GM23338 (cell line): ENCODE data around the gene NFIA. TPM values are rescaled to one million over a fixed set of nuclear protein-coding genes. Genes with fewer than 3 reads are reported as not detected.

Experiments
- ATAC-seq: fragments of 200-7000 bp; cut with Tn5 transposase; 3 replicates; pipeline ENCODE4 v1.9.1; 2020
- DNase-seq: peaks from one replicate; pipeline ENCODE4 v3.0.0-alpha.2; 2015; ENCODE audit warnings: low spot score
- H2AFZ ChIP-seq: fragments of 200-600 bp; sonication (generic); 2 replicates; pipeline ENCODE4 v1.8.0; 2016; ENCODE audit warnings: antibody characterized with exemption, mild to moderate bottlenecking, moderate library complexity
- H3F3A ChIP-seq: fragments of 200-600 bp; sonication (generic); replicated peaks from 2 replicates; pipeline ENCODE4 v1.8.0; 2017; ENCODE audit warnings: antibody characterized with exemption, mixed run types, low read depth
- H3K27ac ChIP-seq: fragments of 200-600 bp; sonication (generic); 2 replicates; pipeline ENCODE4 v1.6.1; 2016; ENCODE audit warnings: low read depth
- H3K27me3 ChIP-seq: fragments of 200-600 bp; sonication (generic); 2 replicates; pipeline ENCODE4 v1.8.0; 2016; ENCODE audit warnings: mild to moderate bottlenecking, mixed run types, moderate library complexity; ENCODE audit not compliant: insufficient read depth
- H3K36me3 ChIP-seq: fragments of 200-600 bp; sonication (generic); 2 replicates; pipeline ENCODE4 v1.8.0; 2016; ENCODE audit warnings: mild to moderate bottlenecking; ENCODE audit not compliant: insufficient read depth
- H3K4me1 ChIP-seq: fragments of 200-600 bp; sonication (generic); 2 replicates; pipeline ENCODE4 v1.8.0; 2016; ENCODE audit warnings: mild to moderate bottlenecking, moderate library complexity; ENCODE audit not compliant: insufficient read depth
- H3K4me2 ChIP-seq: fragments of 200-600 bp; sonication (generic); 2 replicates; pipeline ENCODE4 v1.7.1; 2017; ENCODE audit warnings: mixed run types
- H3K4me3 ChIP-seq: fragments of 200-600 bp; sonication (generic); 2 replicates; pipeline ENCODE4 v1.6.1; 2016; ENCODE audit warnings: mixed run types
- H3K79me2 ChIP-seq: fragments of 200-600 bp; sonication (generic); replicated peaks from 2 replicates; pipeline ENCODE4 v1.8.0; 2017; ENCODE audit warnings: mild to moderate bottlenecking; ENCODE audit not compliant: insufficient read depth
- H3K9me2 ChIP-seq: fragments of 200-600 bp; sonication (generic); 2 replicates; pipeline ENCODE4 v1.8.0; 2017; ENCODE audit not compliant: insufficient read depth
- H4K20me1 ChIP-seq: fragments of 200-600 bp; sonication (generic); replicated peaks from 2 replicates; pipeline ENCODE4 v1.8.0; 2017; ENCODE audit warnings: mild to moderate bottlenecking; ENCODE audit not compliant: insufficient read depth
- H3K27ac Mint-ChIP-seq: 2 replicates; pipeline ENCODE4 v1.8.0; 2020; ENCODE audit warnings: inconsistent platforms, mild to moderate bottlenecking, moderate library complexity, mixed read lengths
- H3K27me3 Mint-ChIP-seq: 3 replicates; pipeline ENCODE4 v1.8.0; 2022; ENCODE audit warnings: low read depth, mild to moderate bottlenecking, moderate library complexity, mixed read lengths, inconsistent platforms; ENCODE audit not compliant: insufficient read depth, poor library complexity
- H3K36me3 Mint-ChIP-seq: 3 replicates; pipeline ENCODE4 v1.8.0; 2021; ENCODE audit warnings: low read depth, mild to moderate bottlenecking, inconsistent platforms, moderate library complexity, mixed read lengths
- H3K4me1 Mint-ChIP-seq: 3 replicates; pipeline ENCODE4 v1.8.0; 2020; ENCODE audit warnings: mild to moderate bottlenecking, inconsistent platforms, mixed read lengths
- H3K4me3 Mint-ChIP-seq: 3 replicates; pipeline ENCODE4 v1.8.0; 2021; ENCODE audit warnings: moderate library complexity, mild to moderate bottlenecking, inconsistent platforms, mixed read lengths
- H3K9me3 Mint-ChIP-seq: 3 replicates; pipeline ENCODE4 v1.8.0; 2020; ENCODE audit warnings: moderate library complexity, mild to moderate bottlenecking, inconsistent platforms, mixed read lengths
- CREB1 ChIP-seq: fragments of 250-450 bp; sonication (Bioruptor Pico); IDR thresholded peaks from 2 replicates; pipeline ENCODE4 v1.5.0; 2020; ENCODE audit warnings: low read depth, mild to moderate bottlenecking, moderate library complexity
- EZH2 ChIP-seq: fragments of 200-600 bp; sonication (generic); IDR thresholded peaks from one replicate; pipeline ENCODE4 v1.8.0; 2017; ENCODE audit warnings: antibody characterized with exemption, mild to moderate bottlenecking, low read depth; ENCODE audit not compliant: unreplicated experiment
- EZH2phosphoT487 ChIP-seq: fragments of 200-600 bp; sonication (generic); IDR thresholded peaks from one replicate; pipeline ENCODE4 v1.8.1; 2018; ENCODE audit warnings: antibody characterized with exemption; ENCODE audit not compliant: unreplicated experiment
- JUNB ChIP-seq: IDR thresholded peaks from one replicate; pipeline ENCODE4 v1.6.1; 2016; ENCODE audit warnings: antibody characterized with exemption; ENCODE audit not compliant: unreplicated experiment
- NANOG ChIP-seq: IDR thresholded peaks from 2 replicates; pipeline ENCODE4 v1.6.1; 2016; ENCODE audit warnings: antibody characterized with exemption, borderline replicate concordance
- POLR2AphosphoS5 ChIP-seq: IDR thresholded peaks from 2 replicates; pipeline ENCODE4 v1.6.1; 2016; ENCODE audit warnings: antibody characterized with exemption, low read depth
- STAT1 ChIP-seq: IDR thresholded peaks from one replicate; pipeline ENCODE4 v1.6.1; 2016; ENCODE audit warnings: antibody characterized with exemption; ENCODE audit not compliant: unreplicated experiment
- ZNF114 ChIP-seq: fragments of 250-450 bp; sonication (Bioruptor Pico); IDR thresholded peaks from 2 replicates; pipeline ENCODE4 v1.5.0; 2020; ENCODE audit warnings: mild to moderate bottlenecking, moderate library complexity
- ZNF331 ChIP-seq: fragments of 250-450 bp; sonication (Bioruptor Pico); IDR thresholded peaks from 2 replicates; pipeline ENCODE4 v1.5.0; 2020; ENCODE audit warnings: low read depth, mild to moderate bottlenecking, moderate library complexity
- polyA plus RNA-seq: library from polyadenylated mRNA; unstranded; fragments of >200 nt; fragmentation: Nextera tagmentation; extraction: Ambion mirVana; gene quantifications from 2 replicates; pipeline ENCODE4 v1.2.1, GENCODE V29; 2016
- total RNA-seq: library from RNA; depleted of rRNA; stranded (reverse); fragments of >200 nt; shearing (Covaris generic); gene quantifications from 2 replicates; pipeline ENCODE4 v1.2.3, GENCODE V29; 2014
- TF ChIP-seq, protein P1 (sequence below): IDR thresholded peaks from 2 replicates; pipeline ENCODE4 v1.6.1; 2016; ENCODE audit warnings: antibody characterized with exemption
- TF ChIP-seq, protein P2 (sequence below): IDR thresholded peaks from one replicate; pipeline ENCODE4 v1.6.1; 2018; ENCODE audit warnings: antibody characterized with exemption; ENCODE audit not compliant: unreplicated experiment
- TF ChIP-seq, protein P3 (sequence below): fragments of 250-450 bp; sonication (Bioruptor Pico); IDR thresholded peaks from 2 replicates; pipeline ENCODE4 v1.5.0; 2020; ENCODE audit warnings: mild to moderate bottlenecking, moderate library complexity

NFIA gene
- total and polyA plus RNA-seq, 2 experiments from 2014 or later: 0.97 to 2.3 TPM

DNA sequence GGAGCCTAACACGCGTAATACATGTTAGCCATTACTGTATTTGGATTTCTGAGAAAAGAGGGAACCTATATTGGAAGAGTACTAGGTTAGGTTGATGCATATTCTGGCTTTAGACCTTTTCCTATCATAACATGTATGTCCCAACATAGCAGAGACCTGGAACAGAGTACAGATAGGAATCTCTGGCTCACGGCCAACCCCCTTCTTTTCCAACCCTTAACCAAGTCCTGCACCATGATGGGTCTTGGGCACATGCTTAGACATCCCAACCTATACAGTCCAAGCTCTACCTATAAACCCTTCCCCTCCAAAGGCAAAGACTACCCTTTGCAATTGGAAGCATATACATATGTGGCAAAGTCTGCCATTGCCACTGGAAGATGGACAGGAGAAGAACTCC, 414.7 kb downstream of the NFIA start:
- Histone ChIP-seq H3K9me2 (0 out of 2 replicates have a peak, but pooled peaks cover 3% of the 10 kb centered on the region), H3K79me2 (no peaks in the 10 kb centered on the region), H3K4me2 (no peak overlapping the region), H3F3A (no peaks in the 10 kb centered on the region), H3K4me1 (no peaks in the 10 kb centered on the region), H3K27me3 (no peaks in the 10 kb centered on the region), H2AFZ (no peak overlapping the region), H3K4me3 (no peak overlapping the region), H4K20me1 (no peaks in the 10 kb centered on the region), H3K36me3 (no peaks in the 10 kb centered on the region), H3K27ac (no peak overlapping the region)
- H3K36me3 Mint-ChIP-seq: no peaks in the 10 kb centered on the region
- ATAC-seq (no peak), DNase-seq (no peak)
- no peak overlapping the region for H3K27ac Mint-ChIP-seq
- H3K9me3 Mint-ChIP-seq: no peaks in the 10 kb centered on the region
- peaks cover 2% of the 10 kb centered on the region for H3K27me3 Mint-ChIP-seq
- no peaks in the 10 kb centered on the region; the same call in 2 of the 3 replicates for H3K4me1 Mint-ChIP-seq
- H3K4me3 Mint-ChIP-seq: no peak overlapping the region
- TF ChIP-seq EZH2phosphoT487 (no peak), NANOG (no peak), EZH2 (no peak), POLR2AphosphoS5 (no peak), CREB1 (CRISPR knock-in tag) (no peak), JUNB (no peak), ZNF114 (CRISPR knock-in tag) (no peak), STAT1 (no peak), ZNF331 (no peak)
- TF ChIP-seq, protein P1, sequence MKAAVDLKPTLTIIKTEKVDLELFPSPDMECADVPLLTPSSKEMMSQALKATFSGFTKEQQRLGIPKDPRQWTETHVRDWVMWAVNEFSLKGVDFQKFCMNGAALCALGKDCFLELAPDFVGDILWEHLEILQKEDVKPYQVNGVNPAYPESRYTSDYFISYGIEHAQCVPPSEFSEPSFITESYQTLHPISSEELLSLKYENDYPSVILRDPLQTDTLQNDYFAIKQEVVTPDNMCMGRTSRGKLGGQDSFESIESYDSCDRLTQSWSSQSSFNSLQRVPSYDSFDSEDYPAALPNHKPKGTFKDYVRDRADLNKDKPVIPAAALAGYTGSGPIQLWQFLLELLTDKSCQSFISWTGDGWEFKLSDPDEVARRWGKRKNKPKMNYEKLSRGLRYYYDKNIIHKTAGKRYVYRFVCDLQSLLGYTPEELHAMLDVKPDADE: no peak
- TF ChIP-seq, protein P2, sequence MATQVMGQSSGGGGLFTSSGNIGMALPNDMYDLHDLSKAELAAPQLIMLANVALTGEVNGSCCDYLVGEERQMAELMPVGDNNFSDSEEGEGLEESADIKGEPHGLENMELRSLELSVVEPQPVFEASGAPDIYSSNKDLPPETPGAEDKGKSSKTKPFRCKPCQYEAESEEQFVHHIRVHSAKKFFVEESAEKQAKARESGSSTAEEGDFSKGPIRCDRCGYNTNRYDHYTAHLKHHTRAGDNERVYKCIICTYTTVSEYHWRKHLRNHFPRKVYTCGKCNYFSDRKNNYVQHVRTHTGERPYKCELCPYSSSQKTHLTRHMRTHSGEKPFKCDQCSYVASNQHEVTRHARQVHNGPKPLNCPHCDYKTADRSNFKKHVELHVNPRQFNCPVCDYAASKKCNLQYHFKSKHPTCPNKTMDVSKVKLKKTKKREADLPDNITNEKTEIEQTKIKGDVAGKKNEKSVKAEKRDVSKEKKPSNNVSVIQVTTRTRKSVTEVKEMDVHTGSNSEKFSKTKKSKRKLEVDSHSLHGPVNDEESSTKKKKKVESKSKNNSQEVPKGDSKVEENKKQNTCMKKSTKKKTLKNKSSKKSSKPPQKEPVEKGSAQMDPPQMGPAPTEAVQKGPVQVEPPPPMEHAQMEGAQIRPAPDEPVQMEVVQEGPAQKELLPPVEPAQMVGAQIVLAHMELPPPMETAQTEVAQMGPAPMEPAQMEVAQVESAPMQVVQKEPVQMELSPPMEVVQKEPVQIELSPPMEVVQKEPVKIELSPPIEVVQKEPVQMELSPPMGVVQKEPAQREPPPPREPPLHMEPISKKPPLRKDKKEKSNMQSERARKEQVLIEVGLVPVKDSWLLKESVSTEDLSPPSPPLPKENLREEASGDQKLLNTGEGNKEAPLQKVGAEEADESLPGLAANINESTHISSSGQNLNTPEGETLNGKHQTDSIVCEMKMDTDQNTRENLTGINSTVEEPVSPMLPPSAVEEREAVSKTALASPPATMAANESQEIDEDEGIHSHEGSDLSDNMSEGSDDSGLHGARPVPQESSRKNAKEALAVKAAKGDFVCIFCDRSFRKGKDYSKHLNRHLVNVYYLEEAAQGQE: no peak
- TF ChIP-seq, protein P3, sequence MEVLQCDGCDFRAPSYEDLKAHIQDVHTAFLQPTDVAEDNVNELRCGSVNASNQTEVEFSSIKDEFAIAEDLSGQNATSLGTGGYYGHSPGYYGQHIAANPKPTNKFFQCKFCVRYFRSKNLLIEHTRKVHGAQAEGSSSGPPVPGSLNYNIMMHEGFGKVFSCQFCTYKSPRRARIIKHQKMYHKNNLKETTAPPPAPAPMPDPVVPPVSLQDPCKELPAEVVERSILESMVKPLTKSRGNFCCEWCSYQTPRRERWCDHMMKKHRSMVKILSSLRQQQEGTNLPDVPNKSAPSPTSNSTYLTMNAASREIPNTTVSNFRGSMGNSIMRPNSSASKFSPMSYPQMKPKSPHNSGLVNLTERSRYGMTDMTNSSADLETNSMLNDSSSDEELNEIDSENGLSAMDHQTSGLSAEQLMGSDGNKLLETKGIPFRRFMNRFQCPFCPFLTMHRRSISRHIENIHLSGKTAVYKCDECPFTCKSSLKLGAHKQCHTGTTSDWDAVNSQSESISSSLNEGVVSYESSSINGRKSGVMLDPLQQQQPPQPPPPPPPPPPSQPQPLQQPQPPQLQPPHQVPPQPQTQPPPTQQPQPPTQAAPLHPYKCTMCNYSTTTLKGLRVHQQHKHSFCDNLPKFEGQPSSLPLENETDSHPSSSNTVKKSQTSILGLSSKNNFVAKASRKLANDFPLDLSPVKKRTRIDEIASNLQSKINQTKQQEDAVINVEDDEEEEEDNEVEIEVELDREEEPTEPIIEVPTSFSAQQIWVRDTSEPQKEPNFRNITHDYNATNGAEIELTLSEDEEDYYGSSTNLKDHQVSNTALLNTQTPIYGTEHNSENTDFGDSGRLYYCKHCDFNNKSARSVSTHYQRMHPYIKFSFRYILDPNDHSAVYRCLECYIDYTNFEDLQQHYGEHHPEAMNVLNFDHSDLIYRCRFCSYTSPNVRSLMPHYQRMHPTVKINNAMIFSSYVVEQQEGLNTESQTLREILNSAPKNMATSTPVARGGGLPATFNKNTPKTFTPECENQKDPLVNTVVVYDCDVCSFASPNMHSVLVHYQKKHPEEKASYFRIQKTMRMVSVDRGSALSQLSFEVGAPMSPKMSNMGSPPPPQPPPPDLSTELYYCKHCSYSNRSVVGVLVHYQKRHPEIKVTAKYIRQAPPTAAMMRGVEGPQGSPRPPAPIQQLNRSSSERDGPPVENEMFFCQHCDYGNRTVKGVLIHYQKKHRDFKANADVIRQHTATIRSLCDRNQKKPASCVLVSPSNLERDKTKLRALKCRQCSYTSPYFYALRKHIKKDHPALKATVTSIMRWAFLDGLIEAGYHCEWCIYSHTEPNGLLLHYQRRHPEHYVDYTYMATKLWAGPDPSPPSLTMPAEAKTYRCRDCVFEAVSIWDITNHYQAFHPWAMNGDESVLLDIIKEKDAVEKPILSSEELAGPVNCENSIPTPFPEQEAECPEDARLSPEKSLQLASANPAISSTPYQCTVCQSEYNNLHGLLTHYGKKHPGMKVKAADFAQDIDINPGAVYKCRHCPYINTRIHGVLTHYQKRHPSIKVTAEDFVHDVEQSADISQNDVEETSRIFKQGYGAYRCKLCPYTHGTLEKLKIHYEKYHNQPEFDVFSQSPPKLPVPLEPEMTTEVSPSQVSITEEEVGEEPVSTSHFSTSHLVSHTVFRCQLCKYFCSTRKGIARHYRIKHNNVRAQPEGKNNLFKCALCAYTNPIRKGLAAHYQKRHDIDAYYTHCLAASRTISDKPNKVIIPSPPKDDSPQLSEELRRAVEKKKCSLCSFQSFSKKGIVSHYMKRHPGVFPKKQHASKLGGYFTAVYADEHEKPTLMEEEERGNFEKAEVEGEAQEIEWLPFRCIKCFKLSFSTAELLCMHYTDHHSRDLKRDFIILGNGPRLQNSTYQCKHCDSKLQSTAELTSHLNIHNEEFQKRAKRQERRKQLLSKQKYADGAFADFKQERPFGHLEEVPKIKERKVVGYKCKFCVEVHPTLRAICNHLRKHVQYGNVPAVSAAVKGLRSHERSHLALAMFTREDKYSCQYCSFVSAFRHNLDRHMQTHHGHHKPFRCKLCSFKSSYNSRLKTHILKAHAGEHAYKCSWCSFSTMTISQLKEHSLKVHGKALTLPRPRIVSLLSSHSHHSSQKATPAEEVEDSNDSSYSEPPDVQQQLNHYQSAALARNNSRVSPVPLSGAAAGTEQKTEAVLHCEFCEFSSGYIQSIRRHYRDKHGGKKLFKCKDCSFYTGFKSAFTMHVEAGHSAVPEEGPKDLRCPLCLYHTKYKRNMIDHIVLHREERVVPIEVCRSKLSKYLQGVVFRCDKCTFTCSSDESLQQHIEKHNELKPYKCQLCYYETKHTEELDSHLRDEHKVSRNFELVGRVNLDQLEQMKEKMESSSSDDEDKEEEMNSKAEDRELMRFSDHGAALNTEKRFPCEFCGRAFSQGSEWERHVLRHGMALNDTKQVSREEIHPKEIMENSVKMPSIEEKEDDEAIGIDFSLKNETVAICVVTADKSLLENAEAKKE (CRISPR knock-in tag): no peak
